ENCODE results near the gene ZGPAT.

ZGPAT gene

DNA sequence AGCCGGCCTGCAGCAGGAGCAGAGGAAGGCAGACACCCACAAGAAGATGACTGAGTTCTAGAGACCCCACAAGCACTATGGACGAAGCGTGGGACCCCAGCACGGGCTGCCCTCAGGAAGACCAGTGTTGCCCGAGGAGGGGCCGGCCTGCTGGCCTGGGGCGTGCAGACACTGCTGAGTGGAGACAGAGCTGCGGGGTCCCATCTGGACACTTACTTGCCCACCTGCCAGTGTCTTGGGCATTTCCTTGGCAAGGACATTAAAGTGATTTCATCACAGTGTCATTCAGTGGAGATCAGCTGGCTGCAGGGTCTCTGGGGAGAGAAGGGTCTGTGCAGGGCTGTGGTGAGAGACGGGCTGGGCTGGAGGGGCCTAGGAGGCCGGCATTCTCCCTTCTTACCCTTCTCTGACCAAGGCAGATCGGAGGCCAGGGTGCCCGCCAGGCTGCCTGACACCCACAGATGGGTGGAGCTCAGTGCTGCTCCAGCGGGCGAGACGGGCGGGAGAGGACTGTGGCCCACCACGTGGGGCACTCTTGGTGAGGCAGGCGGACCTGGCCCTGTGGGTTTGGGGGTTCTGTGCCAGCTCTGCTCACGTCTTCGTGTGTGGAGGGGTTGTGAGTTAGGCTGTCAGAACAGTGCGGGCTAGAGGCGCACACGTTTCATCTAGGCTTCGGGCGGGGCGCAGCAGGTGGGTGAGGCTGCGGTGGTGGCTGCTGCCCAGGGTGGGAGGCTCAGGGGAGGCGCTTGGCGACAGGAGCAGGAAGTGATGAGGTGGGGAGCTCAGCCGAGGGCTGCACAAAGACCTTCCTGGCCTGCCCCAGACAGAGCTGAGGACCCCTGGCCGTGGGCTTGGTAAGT lies 28.2 kb downstream of the ZGPAT start, which contains the start of gene LIME1:
TSS of gene LIME1 (plus strand) at position 806 of the 860 bp plus-strand sequence. CDS start 886 bp downstream, outside the sequence.
- no peak for DNase-seq

DNA sequence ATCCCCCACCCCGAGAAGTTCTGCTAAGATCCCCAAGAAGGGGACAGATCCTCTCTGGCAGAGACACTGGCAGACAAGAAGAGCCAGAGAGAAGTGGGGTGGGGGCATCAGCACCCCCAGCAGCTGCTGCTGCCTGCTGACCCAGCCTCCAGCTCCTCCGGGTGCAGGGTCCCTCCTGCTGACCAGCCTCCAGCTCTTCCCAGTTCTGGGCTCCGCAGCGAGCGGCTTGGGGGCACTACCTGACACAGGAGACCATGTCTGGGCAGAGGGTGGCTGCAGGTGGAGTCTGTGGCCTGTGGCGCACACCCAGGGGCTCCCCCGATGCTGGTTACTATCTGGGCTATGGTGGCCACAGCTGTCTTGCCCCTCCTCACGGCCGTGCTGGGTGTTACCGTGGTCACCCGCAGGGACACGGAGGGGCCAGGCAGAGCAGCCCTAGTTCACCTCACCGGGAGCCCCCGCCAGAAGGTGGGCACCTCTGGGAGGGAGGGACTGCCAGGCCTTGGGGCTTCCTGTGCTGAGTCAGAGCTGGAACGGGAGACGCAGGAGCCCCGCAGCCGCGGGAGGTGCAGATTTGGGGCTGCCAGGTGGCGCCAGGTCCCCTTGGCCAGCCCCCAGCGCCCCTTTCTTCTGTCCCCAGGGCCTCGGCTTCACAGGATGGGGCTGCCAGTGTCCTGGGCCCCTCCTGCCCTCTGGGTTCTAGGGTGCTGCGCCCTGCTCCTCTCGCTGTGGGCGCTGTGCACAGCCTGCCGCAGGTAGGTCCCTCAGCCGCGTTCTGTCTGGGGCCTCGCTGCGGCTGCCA lies 29.3 kb downstream of the ZGPAT start:
- DNase-seq = peak; percentile 77

DNA sequence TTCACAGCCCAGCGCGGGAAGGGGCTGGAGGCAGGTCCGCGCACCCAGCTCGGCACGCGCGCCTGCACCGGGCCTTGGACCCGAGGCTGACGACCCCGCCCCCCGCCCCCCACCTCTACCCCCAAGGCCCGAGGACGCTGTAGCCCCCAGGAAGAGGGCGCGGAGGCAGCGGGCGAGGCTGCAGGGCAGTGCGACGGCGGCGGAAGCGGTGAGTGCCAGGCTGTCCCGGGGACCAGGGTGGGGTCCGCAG lies 29.8 kb downstream of the ZGPAT start:
- DNase-seq = no peak

DNA sequence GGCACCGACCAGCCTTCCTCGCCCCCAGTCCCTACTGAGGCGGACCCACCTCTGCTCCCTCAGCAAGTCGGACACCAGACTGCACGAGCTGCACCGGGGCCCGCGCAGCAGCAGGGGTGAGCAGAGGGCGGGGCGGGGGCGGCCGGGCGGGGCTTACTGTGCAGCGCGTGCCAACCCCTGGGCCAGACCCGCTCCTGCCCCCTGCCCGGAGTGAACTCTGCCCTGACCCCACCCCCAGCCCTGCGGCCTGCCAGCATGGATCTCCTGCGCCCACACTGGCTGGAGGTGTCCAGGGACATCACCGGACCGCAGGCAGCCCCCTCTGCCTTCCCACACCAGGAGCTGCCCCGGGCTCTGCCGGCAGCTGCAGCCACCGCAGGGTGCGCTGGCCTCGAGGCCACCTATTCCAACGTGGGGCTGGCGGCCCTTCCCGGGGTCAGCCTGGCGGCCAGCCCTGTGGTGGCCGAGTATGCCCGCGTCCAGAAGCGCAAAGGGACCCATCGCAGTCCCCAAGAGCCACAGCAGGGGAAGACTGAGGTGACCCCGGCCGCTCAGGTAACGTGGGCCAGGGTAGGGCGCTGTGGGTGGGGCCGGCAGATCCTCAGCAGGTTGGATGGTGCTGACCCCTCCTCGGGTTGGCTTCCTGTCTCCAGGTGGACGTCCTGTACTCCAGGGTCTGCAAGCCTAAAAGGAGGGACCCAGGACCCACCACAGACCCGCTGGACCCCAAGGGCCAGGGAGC lies 30.3 kb downstream of the ZGPAT start:
- peak; percentile 72 for DNase-seq

DNA sequence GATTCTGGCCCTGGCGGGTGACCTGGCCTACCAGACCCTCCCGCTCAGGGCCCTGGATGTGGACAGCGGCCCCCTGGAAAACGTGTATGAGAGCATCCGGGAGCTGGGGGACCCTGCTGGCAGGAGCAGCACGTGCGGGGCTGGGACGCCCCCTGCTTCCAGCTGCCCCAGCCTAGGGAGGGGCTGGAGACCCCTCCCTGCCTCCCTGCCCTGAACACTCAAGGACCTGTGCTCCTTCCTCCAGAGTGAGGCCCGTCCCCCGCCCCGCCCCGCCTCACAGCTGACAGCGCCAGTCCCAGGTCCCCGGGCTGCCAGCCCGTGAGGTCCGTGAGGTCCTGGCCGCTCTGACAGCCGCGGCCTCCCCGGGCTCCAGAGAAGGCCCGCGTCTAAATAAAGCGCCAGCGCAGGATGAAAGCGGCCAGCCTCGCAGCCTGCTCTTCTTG lies 30.9 kb downstream of the ZGPAT start:
- DNase-seq = peak; percentile 88

DNA sequence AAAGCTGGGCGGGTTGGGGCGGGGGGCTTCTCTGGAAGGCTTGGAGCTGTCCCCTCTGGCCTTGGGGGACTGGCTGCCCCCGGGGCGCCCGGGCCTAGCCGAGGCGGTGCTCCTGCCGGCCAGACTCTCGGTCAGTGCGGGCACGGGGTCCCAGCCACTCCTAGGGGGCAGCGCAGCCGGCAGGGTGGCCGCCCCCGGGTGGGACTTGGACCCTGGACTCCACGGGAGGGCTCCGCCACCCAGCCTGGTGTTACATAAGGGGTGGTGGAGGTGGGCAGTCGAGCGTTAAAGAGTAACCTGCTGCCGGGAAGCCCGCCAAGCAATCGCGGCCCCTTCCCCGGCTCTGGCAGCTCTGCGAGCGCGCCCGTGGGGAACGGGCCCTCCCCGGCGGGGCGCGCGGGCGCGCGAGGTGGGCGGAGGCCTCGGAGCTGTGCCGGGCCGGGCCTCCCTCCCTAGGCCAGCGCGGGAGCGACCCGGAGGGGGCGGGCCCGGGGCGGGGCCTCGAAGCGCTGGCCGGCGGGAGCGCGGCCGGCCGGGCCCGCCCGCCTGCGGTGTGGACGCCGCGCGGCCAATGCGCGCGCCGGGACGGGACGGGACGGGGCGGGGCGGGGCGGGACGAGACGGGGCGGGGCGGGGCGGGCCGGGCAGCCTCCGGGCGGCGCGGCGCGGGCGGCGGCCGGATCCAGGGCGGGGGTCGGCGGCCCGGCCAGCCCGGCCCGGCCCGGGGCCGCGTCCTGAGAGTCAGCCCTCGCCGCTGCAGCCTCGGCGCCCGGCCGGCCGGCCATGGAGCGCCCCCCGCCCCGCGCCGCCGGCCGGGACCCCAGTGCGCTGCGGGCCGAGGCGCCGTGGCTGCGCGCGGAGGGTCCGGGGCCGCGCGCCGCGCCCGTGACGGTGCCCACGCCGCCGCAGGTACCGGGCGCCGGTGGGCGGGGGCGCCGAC lies 31.6 kb downstream of the ZGPAT start, which contains the start of gene SLC2A4RG:
TSS of gene SLC2A4RG (plus strand) at position 647 of the 940 bp plus-strand sequence. CDS start at position 784, 137 bp downstream.
- DNase-seq = peak; percentile 94

DNA sequence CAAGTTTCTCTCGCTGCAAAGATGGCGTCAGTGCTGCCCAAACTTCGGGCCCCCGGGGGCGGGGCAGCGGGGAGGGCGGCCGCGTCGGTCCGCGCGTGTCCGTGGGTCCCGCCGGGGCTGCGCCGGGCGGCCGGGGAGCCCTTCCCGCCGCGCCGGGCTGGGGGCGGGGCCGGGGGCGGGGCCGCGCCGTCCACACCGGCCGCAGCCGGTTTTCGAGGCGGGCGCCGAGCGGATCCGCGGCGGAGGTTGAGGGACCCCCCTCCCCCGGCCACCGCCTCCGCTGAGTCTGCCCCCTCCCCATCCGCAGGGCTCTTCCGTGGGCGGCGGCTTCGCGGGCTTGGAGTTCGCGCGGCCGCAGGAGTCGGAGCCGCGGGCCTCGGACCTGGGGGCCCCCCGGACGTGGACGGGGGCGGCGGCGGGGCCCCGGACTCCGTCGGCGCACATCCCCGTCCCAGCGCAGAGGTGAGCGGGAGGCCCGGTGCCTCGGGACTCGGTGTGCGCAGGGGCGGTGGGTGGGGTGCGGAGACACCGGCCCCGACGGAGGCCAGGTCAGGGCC lies 32.3 kb downstream of the ZGPAT start:
- DNase-seq = peak; percentile 78

DNA sequence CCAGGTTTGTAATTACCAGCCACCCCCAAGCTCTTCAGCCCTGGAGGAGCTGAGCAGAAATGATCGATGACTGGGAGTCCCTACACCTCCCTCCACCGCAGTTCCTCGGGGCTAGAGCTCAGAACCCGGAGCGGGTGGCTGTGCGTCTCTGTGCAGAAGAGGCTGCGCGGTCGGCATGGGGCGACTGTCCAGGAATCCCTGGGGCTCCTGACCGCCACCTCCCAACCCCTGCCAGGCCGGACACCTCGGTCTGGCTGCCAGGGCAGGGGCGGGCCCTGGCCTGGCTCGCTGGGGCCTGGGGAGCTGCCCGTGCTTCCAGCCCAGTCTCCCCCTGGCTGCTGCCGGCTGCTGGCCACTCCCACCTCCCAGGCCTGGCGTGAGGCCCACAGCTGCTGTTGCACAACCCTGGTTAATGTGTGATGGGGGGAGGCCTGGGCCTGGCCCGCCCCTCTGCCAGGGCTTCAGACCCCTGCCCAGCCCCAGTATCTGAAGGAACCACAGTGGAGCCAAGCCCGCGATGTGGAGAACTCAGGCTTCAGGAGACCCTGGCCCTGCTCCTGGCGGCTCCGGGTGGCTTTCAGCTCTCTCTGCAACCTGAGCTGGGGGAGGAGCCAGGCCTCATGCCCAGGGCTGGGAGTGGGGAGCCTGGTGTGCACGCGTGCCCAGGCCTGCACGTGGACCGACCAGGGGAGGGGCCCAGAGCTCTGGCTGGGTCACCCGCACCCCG lies 33.0 kb downstream of the ZGPAT start:
- DNase-seq = peak; percentile 90

DNA sequence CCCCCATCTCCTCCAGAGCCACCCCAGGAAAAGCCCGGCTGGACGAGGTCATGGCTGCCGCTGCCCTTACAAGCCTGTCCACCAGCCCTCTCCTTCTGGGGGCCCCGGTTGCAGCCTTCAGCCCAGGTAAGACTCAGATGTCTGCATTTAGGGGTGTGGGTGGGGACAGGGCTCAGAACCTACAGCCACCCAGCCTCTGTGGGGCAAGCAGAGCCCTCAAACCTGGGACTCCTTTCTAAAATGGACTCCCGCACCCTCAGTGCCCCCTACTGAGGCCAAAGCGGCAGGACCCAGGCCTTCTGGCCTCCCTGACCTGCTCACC lies 33.5 kb downstream of the ZGPAT start:
- no peak for DNase-seq

DNA sequence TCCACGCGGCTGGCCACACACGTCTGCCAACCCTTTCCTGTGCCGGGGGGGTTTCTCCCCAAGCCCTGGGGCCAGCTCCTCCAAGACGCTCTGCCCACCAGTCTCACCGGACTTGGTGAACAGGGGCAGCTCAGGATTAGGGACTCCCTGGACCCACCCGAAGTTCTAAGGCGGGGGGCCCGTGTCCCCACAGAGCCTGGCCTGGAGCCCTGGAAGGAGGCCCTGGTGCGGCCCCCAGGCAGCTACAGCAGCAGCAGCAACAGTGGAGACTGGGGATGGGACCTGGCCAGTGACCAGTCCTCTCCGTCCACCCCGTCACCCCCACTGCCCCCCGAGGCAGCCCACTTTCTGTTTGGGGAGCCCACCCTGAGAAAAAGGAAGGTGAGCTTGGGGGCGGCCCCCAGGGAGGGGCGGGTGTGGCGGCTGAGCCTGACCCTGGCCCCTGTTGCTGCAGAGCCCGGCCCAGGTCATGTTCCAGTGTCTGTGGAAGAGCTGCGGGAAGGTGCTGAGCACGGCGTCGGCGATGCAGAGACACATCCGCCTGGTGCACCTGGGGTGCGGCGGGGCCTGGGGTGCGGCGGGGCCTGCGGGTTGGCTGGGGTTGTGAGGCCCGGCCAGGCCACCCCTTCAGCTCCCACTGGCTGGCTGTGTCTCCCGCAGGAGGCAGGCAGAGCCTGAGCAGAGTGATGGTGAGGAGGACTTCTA lies 34.0 kb downstream of the ZGPAT start:
- no peak for DNase-seq

DNA sequence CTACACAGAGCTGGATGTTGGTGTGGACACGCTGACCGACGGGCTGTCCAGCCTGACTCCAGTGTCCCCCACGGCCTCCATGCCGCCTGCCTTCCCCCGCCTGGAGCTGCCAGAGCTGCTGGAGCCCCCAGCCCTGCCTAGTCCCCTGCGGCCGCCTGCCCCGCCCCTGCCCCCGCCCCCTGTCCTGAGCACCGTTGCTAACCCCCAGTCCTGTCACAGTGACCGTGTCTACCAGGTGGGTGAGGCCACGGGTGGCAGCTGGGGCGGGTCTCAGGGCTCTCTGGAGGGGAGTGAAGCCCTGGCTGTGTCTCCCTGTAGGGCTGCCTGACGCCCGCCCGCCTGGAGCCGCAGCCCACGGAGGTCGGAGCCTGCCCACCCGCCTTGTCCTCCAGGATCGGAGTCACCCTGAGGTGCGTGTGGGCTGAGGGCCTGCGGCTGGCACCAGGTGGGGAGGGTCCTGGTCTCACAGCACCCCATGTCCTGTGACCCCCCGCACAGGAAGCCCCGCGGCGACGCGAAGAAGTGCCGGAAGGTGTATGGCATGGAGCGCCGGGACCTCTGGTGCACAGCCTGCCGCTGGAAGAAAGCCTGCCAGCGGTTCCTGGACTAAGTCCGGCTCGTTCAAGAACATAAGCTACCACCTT lies 34.7 kb downstream of the ZGPAT start:
- DNase-seq = no peak

DNA sequence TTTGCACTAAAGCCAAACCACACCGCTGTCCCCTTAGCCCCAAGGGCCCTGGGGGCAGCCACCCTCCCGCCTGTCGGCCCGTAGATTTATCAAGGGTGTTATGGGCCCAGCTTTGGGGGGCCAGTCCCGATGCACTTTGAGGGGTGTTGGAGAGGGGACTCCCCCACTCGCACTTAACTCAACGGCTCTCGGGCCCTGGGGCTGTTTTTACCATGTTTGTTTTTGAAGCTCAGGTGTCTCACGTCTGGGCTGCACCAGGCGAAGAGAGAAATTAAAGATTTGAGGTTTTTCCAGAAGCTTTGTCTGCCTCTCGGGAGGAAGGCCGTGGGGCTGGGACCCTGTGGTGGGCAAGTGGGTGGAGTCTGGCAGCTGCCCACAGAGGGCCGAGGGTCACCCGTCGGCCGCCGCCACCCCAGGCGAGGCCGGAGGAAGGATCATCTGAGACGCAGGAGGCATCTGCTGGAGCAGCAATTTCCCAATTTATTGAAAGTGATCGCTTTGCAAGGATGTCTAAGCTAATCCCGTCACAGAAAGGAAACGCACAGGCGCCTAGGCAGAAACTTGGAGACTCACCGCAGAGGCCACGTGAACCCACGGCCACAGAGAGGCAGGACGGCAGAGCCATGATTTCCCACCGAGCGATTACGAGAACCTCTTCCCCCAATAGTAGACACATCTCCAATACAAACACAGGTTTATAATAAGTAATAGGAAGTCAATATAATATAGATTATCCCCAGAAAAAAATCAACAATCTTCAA lies 35.6 kb downstream of the ZGPAT start:
- DNase-seq = no peak

DNA sequence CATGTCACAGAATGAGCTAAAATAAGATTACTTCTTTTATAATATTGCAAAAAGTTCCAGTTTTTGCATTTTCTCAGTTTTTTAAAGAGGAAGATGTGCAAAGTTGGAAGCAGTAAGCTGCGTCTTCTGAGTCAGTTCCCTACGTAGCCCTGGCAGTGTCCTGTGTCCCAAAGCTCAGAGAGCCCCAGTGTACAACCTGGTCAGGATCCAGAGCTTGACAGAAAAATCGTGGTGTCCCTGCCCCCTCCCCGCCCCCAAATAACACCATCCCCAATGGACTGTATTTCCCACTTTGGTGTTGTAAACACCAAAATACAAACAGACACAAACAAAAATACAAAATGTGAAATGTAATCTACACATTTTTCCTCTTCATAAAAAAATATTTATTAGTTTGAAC lies 36.3 kb downstream of the ZGPAT start:
- DNase-seq = no peak

DNA sequence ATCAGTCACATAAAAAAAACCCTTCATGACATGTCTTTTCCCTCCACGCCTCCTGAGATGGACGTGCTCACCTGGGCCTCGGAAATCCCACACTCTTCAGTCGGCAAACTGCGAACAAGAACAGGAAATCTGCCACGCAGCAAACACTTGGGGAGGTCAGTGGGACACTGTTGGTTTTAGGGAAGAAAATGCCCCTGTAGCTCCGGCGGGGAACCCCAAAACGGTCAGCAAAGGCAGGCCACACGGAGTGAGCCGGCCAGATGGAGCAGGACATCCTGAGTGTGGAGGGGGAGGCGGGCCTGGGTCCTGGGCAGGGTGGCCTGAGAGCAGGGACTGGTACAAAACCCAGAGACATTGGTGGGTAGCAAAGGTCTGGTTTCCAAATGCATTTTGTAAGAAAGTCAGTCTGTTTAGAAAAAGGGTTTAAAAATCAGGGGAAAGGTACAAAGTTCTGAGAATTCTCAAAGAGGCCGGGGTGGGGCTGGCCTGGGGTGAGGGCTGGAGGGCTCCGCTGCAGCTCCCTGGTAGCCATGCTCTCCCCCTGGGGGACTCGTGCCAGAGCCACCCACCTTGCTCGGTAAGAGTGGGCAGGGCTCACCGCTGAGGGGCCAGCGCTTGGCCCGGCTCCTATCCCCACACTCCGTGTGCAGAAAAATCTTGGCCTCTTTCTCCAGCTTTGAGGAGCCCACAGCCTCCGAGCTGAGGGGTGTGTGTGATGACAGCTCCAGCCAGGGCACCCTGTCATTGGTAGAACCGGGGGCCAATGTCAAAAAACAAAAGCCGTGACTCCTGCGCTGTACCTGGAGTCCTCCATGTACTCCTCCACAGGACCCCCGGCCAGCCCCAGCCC lies 37.0 kb downstream of the ZGPAT start:
- DNase-seq = no peak

DNA sequence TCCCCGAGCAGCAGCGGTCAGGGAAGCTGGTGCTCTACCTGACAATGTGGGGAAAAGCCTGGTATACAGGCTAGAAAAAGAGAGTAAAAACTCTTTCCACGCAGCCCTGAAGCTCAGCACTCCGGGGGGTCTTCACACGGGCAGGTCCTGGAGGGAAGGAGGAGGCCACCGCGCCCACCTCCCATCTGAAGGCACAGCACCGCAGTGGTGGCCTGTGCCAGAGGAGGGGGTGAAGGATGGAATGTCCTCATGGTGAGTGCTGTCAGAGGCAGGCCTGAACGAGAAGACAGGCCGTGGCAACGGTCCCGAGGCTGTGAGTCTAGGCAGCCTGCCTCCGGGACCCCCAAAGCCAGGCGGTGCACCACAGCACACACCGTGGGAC lies 37.6 kb downstream of the ZGPAT start:
- no peak for DNase-seq

DNA sequence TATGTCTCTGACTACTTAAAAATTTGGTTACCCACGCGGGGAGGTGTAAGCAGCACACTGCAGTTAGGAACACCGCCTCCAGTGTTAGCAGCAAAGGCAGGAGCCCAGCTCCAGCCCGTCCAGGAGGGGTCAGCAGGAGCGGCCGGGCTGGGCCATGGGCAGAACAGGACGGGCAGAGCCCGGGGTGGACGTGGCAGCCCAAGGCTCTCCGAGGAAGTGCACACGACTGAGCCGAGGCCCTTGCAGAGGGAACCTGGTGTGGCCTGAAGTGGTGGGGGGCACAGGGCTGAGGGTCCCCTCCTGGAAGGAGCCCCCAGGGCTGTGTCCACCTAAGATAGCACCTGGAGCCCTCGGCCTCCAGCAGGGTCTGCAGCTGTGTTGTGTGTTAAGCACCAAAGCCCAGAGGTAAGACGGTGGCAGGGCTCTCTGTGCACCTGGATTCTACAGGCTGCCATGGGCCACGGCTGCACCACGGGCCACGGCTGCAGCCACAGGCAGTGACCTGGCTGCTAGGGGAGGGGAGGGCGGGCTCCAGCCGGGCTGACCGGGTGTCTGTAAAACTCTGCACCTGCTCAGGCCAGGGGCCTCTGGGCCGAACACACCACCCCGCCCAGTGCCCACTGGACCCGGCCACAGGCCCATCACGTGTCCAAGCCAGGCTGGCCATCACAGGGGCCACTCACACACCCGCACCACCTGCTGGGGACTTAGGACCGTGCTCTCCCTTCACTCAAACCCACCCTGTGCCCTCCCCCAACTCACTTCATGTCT lies 38.3 kb downstream of the ZGPAT start:
- no peak for DNase-seq

DNA sequence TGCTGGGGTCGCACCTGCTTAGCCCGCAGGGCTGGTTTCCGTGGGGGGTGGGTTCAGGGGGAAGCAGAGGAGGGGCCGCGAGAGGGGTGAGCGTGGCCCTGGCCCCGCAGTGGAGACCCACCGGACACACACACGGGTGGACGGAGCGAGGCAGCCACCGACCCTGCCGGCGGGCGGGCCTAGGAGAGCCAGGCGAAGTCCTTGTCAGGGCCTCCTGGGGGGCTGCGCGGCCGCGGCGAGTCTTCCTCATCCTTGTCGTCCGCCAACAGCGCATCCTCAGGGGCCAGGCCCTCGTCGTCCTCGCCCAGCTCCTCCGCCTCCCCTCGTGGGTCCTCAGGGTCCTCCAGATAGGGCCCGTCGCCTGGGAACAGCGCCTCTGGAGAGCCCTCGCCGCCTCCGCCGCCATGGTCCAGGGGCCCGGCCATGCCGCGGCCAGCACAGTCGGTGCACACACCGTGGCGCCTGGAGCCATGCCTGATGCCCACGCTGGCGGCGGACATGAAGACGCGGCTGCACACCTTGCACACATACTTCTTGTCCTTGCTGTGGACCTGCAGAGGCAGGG lies 39.0 kb downstream of the ZGPAT start:
- DNase-seq = no peak

Data from DMS53 (cell line).